ENCODE results near the gene SPRYD3. TPM values are rescaled to one million over a fixed set of nuclear protein-coding genes. Genes with fewer than 3 reads are reported as not detected.
A peak's percentile ranks its signal among the peaks of the same experiment; 100 is the strongest.
"Not testable (repeated sequence)": the region's sequence is repeated elsewhere in the genome, so short reads cannot be mapped to it uniquely, and the experiment has no call there.

The SPRYD3 gene
- total RNA-seq, 1 donor from 2014 or later, result 17.9 TPM

- peaks cover 40% of the 10 kb centered on the region for H3K4me1 Mint-ChIP-seq (ENCODE audit: low read depth)
- peak overlapping the region; percentile 80 for H3K4me3 Mint-ChIP-seq (ENCODE audit: low read depth)
- peaks cover 13% of the 10 kb centered on the region for H3K27me3 Mint-ChIP-seq
- no peaks in the 10 kb centered on the region for H3K36me3 Mint-ChIP-seq (ENCODE audit: insufficient read depth)
- H3K9me3 Mint-ChIP-seq (ENCODE audit: low read depth), result no peaks in the 10 kb centered on the region
- TF ChIP-seq CTCF (IDR thresholded peaks at IDR 0.05; ENCODE audit: unreplicated experiment), result no peak
- no peak for DNase-seq (ENCODE audit: low spot score, unreplicated experiment)
- H3K27ac Mint-ChIP-seq, result peak overlapping the region; percentile 54
Measured at GRCh38 chr12:53098354-53098981, 19.3 kb upstream of the SPRYD3 start.

- peak within 1 kb of the TSS; percentile 80 for H3K4me3 Mint-ChIP-seq (ENCODE audit: low read depth)
- peak within 1 kb of the TSS; percentile 57 for H3K27ac Mint-ChIP-seq
- no peaks in the 10 kb centered on the region for H3K36me3 Mint-ChIP-seq (ENCODE audit: insufficient read depth)
- H3K4me1 Mint-ChIP-seq (ENCODE audit: low read depth), result peaks cover 34% of the 10 kb centered on the region
- no peak for TF ChIP-seq CTCF (IDR thresholded peaks at IDR 0.05; ENCODE audit: unreplicated experiment)
- peak; percentile 45 for DNase-seq (ENCODE audit: low spot score, unreplicated experiment)
- peaks cover 16% of the 10 kb centered on the region for H3K27me3 Mint-ChIP-seq
- H3K9me3 Mint-ChIP-seq (ENCODE audit: low read depth), result no peaks in the 10 kb centered on the region
Measured at GRCh38 chr12:53097564-53098353, 18.6 kb upstream of the SPRYD3 start, which contains the start of gene IGFBP6. TSS of gene IGFBP6 (plus strand) at chr12:53097667. CDS start at chr12:53097718, 51 bp downstream.

- Mint-ChIP-seq H3K4me3 (ENCODE audit: low read depth) (peak overlapping the region; percentile 80), H3K9me3 (ENCODE audit: low read depth) (no peaks in the 10 kb centered on the region), H3K4me1 (ENCODE audit: low read depth) (peaks cover 29% of the 10 kb centered on the region), H3K36me3 (ENCODE audit: insufficient read depth) (no peaks in the 10 kb centered on the region), H3K27me3 (peaks cover 16% of the 10 kb centered on the region), H3K27ac (peak overlapping the region; percentile 9)
- DNase-seq (ENCODE audit: low spot score, unreplicated experiment), result no peak
- no peak for TF ChIP-seq CTCF (IDR thresholded peaks at IDR 0.05; ENCODE audit: unreplicated experiment)
Measured at GRCh38 chr12:53097207-53097563, 18.0 kb upstream of the SPRYD3 start.

GRCh38 chr12:53096759-53097158 lies 17.6 kb upstream of the SPRYD3 start:
- H3K27me3 Mint-ChIP-seq, result peaks cover 19% of the 10 kb centered on the region
- H3K9me3 Mint-ChIP-seq (ENCODE audit: low read depth), result no peaks in the 10 kb centered on the region
- H3K4me1 Mint-ChIP-seq (ENCODE audit: low read depth), result peaks cover 29% of the 10 kb centered on the region
- no peaks in the 10 kb centered on the region for H3K36me3 Mint-ChIP-seq (ENCODE audit: insufficient read depth)
- peak overlapping the region; percentile 57 for H3K27ac Mint-ChIP-seq
- no peak for TF ChIP-seq CTCF (IDR thresholded peaks at IDR 0.05; ENCODE audit: unreplicated experiment)
- H3K4me3 Mint-ChIP-seq (ENCODE audit: low read depth), result peak overlapping the region; percentile 80
- no peak for DNase-seq (ENCODE audit: low spot score, unreplicated experiment)

- H3K27ac Mint-ChIP-seq, result no peak overlapping the region
- H3K27me3 Mint-ChIP-seq, result peaks cover 22% of the 10 kb centered on the region
- H3K4me1 Mint-ChIP-seq (ENCODE audit: low read depth), result peaks cover 29% of the 10 kb centered on the region
- H3K9me3 Mint-ChIP-seq (ENCODE audit: low read depth), result no peaks in the 10 kb centered on the region
- H3K36me3 Mint-ChIP-seq (ENCODE audit: insufficient read depth), result no peaks in the 10 kb centered on the region
- H3K4me3 Mint-ChIP-seq (ENCODE audit: low read depth), result peak overlapping the region; percentile 14
- no peak for DNase-seq (ENCODE audit: low spot score, unreplicated experiment)
- no peak for TF ChIP-seq CTCF (IDR thresholded peaks at IDR 0.05; ENCODE audit: unreplicated experiment)
Measured at GRCh38 chr12:53096089-53096741, 17.0 kb upstream of the SPRYD3 start.

- H3K4me3 Mint-ChIP-seq (ENCODE audit: low read depth); DNase-seq (ENCODE audit: low spot score, unreplicated experiment); H3K27ac Mint-ChIP-seq; H3K36me3 Mint-ChIP-seq (ENCODE audit: insufficient read depth); H3K9me3 Mint-ChIP-seq (ENCODE audit: low read depth): not testable (repeated sequence)
- Mint-ChIP-seq H3K4me1 (ENCODE audit: low read depth) (peaks cover 29% of the 10 kb centered on the region), H3K27me3 (peaks cover 22% of the 10 kb centered on the region)
Measured at GRCh38 chr12:53095596-53095895, 16.4 kb upstream of the SPRYD3 start.

GRCh38 chr12:53094796-53095595 lies 15.8 kb upstream of the SPRYD3 start:
- not testable (repeated sequence) for H3K9me3 Mint-ChIP-seq (ENCODE audit: low read depth); H3K36me3 Mint-ChIP-seq (ENCODE audit: insufficient read depth); DNase-seq (ENCODE audit: low spot score, unreplicated experiment); H3K4me3 Mint-ChIP-seq (ENCODE audit: low read depth); H3K27ac Mint-ChIP-seq
- peaks cover 22% of the 10 kb centered on the region for H3K27me3 Mint-ChIP-seq
- H3K4me1 Mint-ChIP-seq (ENCODE audit: low read depth), result peaks cover 27% of the 10 kb centered on the region

All from progenitor cell of endocrine pancreas (in vitro differentiated cells).